A673 (cell line): Measurements from ENCODE around the gene NPAS4.

ENCODE experiments used
- EZH2 ChIP-seq: fragments of 200-600 bp; sonication (generic); IDR thresholded peaks from 2 replicates; pipeline ENCODE4 v1.6.1; 2017; ENCODE audit warnings: borderline replicate concordance, low read depth, mild to moderate bottlenecking, mixed read lengths, antibody characterized with exemption, low read length; ENCODE audit not compliant: poor library complexity, severe bottlenecking
- TF ChIP-seq, protein P1 (sequence below): fragments of 300-800, 200-600 bp; sonication (generic); conservative IDR thresholded peaks from 2 replicates; pipeline ENCODE4 v1.5.1; 2017; ENCODE audit warnings: low read depth, mild to moderate bottlenecking, antibody characterized with exemption, low read length, moderate library complexity, mixed read lengths

DNA sequence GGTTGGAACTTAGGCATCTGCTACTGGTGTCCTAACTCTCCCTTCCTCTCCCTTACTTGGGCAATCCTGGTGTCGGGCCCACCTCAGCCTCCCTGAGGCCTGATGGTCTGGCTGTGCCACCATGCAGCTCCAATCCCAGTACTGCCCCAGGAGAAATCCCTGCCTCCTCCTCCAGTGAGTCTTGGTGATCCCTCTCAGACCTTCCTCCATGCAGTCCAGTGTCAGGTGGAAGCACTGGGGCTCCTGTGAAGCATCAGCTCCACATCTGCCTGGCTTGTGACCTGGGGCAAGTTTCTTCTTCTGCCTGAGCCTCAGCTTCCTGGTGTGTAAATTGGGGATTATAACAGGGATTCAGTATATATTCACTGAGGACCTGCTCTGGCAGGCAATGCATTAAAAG lies 44.1 kb downstream of the NPAS4 start:
- TF ChIP-seq, protein P1, sequence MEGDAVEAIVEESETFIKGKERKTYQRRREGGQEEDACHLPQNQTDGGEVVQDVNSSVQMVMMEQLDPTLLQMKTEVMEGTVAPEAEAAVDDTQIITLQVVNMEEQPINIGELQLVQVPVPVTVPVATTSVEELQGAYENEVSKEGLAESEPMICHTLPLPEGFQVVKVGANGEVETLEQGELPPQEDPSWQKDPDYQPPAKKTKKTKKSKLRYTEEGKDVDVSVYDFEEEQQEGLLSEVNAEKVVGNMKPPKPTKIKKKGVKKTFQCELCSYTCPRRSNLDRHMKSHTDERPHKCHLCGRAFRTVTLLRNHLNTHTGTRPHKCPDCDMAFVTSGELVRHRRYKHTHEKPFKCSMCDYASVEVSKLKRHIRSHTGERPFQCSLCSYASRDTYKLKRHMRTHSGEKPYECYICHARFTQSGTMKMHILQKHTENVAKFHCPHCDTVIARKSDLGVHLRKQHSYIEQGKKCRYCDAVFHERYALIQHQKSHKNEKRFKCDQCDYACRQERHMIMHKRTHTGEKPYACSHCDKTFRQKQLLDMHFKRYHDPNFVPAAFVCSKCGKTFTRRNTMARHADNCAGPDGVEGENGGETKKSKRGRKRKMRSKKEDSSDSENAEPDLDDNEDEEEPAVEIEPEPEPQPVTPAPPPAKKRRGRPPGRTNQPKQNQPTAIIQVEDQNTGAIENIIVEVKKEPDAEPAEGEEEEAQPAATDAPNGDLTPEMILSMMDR = no peak
- no peak for TF ChIP-seq EZH2
